Left lung (tissue), 10 donors: Measurements from ENCODE around the gene TCERG1L. TPM values are rescaled to one million over a fixed set of nuclear protein-coding genes. Genes with fewer than 3 reads are reported as not detected.

Source experiments
- ATAC-seq: fragments of 200-7000 bp; cut with Tn5 transposase; one replicate; pipeline ENCODE4 v1.9.1; 2020; ENCODE audit warnings: moderate library complexity
- DNase-seq, 4 donors: peaks; one replicate each; pipeline ENCODE4 v3.0.0-alpha.2; 2013 to 2020
- H3K27ac ChIP-seq, 2 donors: fragments of 200-600 bp; sonication (generic) in 1 of 2; one replicate each; pipeline versions ENCODE4 v1.5.0 to v1.8.0; 2020 to 2021
- H3K27me3 ChIP-seq, 2 donors: fragments of 200-600 bp; sonication (generic) in 1 of 2; one replicate each; pipeline versions ENCODE4 v1.5.0 to v1.8.0; 2020 to 2021
- H3K36me3 ChIP-seq, 2 donors: fragments of 200-600 bp; sonication (generic) in 1 of 2; one replicate each; pipeline versions ENCODE4 v1.5.0 to v1.8.0; 2020 to 2021
- H3K4me1 ChIP-seq, 2 donors: fragments of 200-600 bp; one replicate each; pipeline ENCODE4 v1.8.0; 2021
- H3K4me3 ChIP-seq, 2 donors: fragments of 200-600 bp; sonication (generic) in 1 of 2; one replicate each; pipeline versions ENCODE4 v1.5.0 to v1.8.0; 2020 to 2021; ENCODE audit warnings: mild to moderate bottlenecking in 1 of 2
- H3K9me3 ChIP-seq, 2 donors: fragments of 200-600 bp; sonication (generic) in 1 of 2; one replicate each; pipeline versions ENCODE4 v1.5.0 to v1.8.0; 2020 to 2021
- intact Hi-C, 2 donors: fragments of 100-400 bp; cut with DNase I; formaldehyde crosslinking; loops; one replicate each; pipeline versions ENCODE4 v1.11.2 to v1.14.2; 2022
- polyA plus RNA-seq, 6 donors: library from polyadenylated mRNA; unstranded; fragments of 120-200 nt; gene quantifications; one replicate each; pipeline ENCODE4 v1.2.1, GENCODE V29; 2013; ENCODE audit not compliant: insufficient read length in 6 of 6
- total RNA-seq, 2 donors: library from RNA; stranded (reverse); fragmentation: NEBNext Ultra II Directional; extraction: Animal tissue kit (Norgen Biotek cat#: 25700); gene quantifications; one replicate each; pipeline ENCODE4 v1.2.1, GENCODE V29; 2021
- TF ChIP-seq, protein P1 (sequence below), 2 donors: fragments of 200-600 bp; sonication (generic) in 1 of 2; IDR thresholded peaks; one replicate each; pipeline versions ENCODE4 v1.5.0 to v1.8.0; 2021; ENCODE audit warnings: antibody characterized with exemption in 2 of 2
- donor health status: DM: no; HTN: yes; CAD: no.
- donor health status: DM: no; HTN: no; CAD: no.

Gene TCERG1L
- total and polyA plus RNA-seq, 8 donors = 0.35 to 0.72 (median 0.48) TPM; not detected in 2

DNA sequence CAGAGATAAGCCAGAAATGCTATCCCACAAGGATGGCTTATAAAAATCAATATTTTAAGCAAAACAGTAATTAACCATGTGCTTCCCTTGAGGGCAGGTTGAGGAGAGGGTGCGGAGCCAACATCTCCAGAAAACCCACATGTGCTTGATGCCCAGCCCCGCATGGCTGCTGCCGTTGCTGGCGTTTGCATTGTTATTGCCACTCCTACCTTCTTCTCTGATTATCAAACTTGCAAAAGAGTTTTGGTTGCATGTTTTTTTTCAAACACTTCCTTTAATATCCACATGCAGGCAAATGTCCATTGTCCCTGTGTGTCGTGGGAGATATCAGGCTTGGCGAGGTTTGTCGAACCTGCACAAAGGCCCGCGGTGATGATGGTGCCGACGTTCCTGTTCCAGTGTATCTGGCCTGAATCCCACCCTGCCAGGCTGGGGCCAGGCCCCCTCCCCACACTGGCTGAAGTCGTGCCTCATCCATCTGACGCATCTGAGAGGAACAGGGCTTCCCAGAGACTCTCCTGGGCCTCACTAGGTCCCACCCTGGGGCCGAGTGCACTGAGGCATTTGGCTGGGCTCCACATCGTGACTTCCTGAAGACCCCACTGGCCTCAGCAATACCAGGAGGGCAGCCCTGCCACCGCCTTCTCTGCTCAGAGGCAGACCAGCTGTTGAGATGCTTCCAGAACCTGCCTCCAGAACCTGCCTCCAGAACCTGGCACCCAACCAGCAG lies 40.9 kb downstream of the TCERG1L start:
- no peak for ATAC-seq
- no peak for DNase-seq
- H3K36me3 ChIP-seq = no peaks in the 10 kb centered on the region
- H3K4me1 ChIP-seq = no peaks in the 10 kb centered on the region
- TF ChIP-seq, protein P1, sequence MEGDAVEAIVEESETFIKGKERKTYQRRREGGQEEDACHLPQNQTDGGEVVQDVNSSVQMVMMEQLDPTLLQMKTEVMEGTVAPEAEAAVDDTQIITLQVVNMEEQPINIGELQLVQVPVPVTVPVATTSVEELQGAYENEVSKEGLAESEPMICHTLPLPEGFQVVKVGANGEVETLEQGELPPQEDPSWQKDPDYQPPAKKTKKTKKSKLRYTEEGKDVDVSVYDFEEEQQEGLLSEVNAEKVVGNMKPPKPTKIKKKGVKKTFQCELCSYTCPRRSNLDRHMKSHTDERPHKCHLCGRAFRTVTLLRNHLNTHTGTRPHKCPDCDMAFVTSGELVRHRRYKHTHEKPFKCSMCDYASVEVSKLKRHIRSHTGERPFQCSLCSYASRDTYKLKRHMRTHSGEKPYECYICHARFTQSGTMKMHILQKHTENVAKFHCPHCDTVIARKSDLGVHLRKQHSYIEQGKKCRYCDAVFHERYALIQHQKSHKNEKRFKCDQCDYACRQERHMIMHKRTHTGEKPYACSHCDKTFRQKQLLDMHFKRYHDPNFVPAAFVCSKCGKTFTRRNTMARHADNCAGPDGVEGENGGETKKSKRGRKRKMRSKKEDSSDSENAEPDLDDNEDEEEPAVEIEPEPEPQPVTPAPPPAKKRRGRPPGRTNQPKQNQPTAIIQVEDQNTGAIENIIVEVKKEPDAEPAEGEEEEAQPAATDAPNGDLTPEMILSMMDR (IDR thresholded peaks at IDR 0.05) = no peak
- H3K9me3 ChIP-seq = no peaks in the 10 kb centered on the region
- H3K27ac ChIP-seq = no peak overlapping the region
- H3K4me3 ChIP-seq = no peak overlapping the region
- H3K27me3 ChIP-seq = peaks cover 0 to 56% of the 10 kb centered on the region in 2 donors
- intact Hi-C loops = no loop called here

DNA sequence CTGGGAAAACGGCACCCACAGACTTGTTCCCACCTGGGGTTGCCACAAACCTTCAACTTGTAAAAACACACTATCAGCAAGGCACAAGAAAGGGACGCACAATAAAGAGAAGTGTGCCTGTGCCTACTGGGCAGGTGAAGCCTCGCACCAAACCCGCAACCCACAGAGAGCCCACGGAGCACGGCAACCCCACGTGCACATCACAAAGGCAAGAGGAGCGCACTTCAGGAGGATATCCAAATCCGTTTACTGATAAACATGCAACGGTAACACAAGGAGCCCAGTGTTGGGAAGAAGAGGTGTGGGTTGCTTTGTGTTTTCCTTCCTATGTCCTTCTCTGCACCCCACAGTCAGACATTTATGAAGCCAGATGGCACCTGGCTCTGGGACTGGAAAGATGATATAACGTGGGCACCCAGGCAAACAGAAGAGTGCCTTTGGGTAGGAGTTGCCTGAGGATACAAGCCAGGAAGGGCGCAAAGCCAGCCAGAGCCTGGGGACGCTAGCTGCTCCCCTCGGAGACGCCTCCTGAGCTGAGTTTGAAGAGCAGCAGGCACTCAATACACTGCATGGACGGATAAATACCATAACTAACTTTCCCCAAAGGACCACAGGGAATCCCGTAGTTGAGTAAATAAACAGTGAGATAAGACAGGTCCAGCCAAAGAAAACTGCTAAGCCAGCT lies 41.6 kb downstream of the TCERG1L start:
- Histone ChIP-seq H3K36me3 (no peaks in the 10 kb centered on the region), H3K4me3 (no peak overlapping the region), H3K27me3 (peaks cover 0 to 56% of the 10 kb centered on the region in 2 donors), H3K9me3 (no peaks in the 10 kb centered on the region), H3K4me1 (no peaks in the 10 kb centered on the region), H3K27ac (no peak overlapping the region)
- DNase-seq (no peak), ATAC-seq (no peak)
- intact Hi-C loops = no loop called here
- TF ChIP-seq, protein P1 (IDR thresholded peaks at IDR 0.05) = no peak

DNA sequence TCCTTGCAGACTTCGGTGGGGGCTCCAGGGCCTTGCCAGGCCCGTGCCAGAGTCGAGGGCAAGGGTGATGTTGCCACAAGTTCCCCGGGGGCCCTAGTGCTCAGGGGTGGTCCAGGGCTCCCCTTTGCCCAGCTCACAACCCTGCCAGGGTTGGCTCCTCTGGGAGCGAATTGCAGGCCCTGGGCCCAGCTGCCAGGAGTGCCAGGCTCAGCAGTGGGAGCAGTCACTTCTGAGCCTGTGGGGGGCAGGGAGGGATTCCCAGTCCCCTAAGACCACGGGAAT lies 43.8 kb downstream of the TCERG1L start:
- Histone ChIP-seq H3K4me1 (no peaks in the 10 kb centered on the region), H3K4me3 (no peak overlapping the region), H3K36me3 (no peaks in the 10 kb centered on the region), H3K27me3 (peaks cover 0 to 42% of the 10 kb centered on the region in 2 donors), H3K27ac (no peak overlapping the region), H3K9me3 (no peaks in the 10 kb centered on the region)
- intact Hi-C loops = no loop called here
- ATAC-seq = no peak
- no peak for DNase-seq
- TF ChIP-seq, protein P1 (IDR thresholded peaks at IDR 0.05) = no peak

DNA sequence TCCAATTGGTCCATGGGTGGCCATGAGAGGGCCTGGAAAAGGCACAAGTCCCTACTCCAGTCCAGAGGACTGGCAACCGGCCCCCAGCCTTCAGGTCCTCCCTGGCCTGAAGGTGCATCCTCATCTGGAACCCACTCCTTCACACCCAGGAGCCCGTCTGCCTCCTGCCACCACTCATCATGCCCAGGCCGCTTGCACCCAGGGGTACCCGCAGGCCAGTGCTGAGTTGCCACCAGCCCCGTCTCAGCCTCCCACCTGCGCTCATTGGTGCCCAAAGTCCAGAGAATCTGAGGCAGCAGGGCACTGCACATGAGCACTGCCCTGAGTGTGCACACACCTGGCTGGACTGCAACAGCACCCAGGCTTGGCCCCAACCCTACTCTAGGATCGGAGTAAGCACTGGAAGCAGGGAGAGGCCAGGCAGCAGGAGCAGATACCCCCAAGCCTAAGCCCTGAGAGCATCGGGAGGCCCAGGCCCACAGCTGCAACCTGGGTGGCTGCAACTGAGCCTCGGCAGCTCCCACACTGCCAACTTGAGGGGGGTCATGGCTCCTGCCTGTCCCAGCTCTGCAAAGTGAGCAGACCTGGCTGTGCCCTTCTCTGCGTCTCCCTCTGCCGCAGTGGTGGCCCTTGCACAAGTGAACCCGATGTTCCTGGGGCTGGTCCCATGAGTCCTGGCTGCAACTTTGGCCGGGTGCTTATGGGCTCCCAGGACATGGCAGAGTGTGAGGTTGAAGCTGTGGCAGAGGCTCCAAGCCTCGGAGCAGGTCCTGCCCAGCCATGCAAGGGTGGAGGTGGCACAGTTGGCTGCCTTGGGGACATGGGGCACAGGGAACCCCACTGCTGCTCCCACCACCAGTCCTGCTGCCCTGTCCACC lies 44.3 kb downstream of the TCERG1L start:
- Histone ChIP-seq H3K27ac (no peak overlapping the region), H3K27me3 (peaks cover 0 to 36% of the 10 kb centered on the region in 2 donors), H3K36me3 (no peaks in the 10 kb centered on the region), H3K9me3 (no peaks in the 10 kb centered on the region), H3K4me3 (no peak overlapping the region), H3K4me1 (no peaks in the 10 kb centered on the region)
- intact Hi-C loops = no loop called here
- DNase-seq = no peak
- ATAC-seq = no peak
- TF ChIP-seq, protein P1 (IDR thresholded peaks at IDR 0.05) = no peak
